WI38 (cell line): ENCODE measurements around the gene PELO.

Experiments
- H3K4me3 ChIP-seq: 2 replicates; pipeline ENCODE4 v1.5.1; 2011; ENCODE audit warnings: low read depth, mild to moderate bottlenecking, control low read depth, low read length
- CTCF ChIP-seq: IDR thresholded peaks from 2 replicates; pipeline ENCODE4 v1.5.1; 2012; ENCODE audit warnings: low read depth, mild to moderate bottlenecking, control low read depth, low read length

Gene PELO

GRCh38 chr5:52746539-52746938 is 41.2 kb upstream of the PELO start:
- H3K4me3 ChIP-seq: no peak overlapping the region
- TF ChIP-seq CTCF: no peak

GRCh38 chr5:52748590-52748989 is 39.1 kb upstream of the PELO start:
- H3K4me3 ChIP-seq: no peak overlapping the region
- TF ChIP-seq CTCF: no peak

- TF ChIP-seq CTCF: no peak
- H3K4me3 ChIP-seq: no peak overlapping the region
Observed at GRCh38 chr5:52749666-52750065, 38.0 kb upstream of the PELO start.

- no peak for TF ChIP-seq CTCF
Observed at GRCh38 chr5:52751137-52751536, 36.6 kb upstream of the PELO start.

GRCh38 chr5:52754051-52754450 is 33.7 kb upstream of the PELO start:
- H3K4me3 ChIP-seq: no peak overlapping the region
- no peak for TF ChIP-seq CTCF

More at GRCh38 chr5:52751137-52751536, 36.6 kb upstream of the PELO start:
- H3K4me3 ChIP-seq: no peak overlapping the region

- no peak overlapping the region for H3K4me3 ChIP-seq
- TF ChIP-seq CTCF: no peak
Observed at GRCh38 chr5:52757527-52757926, 30.2 kb upstream of the PELO start.

- no peak for TF ChIP-seq CTCF
- H3K4me3 ChIP-seq: no peak overlapping the region
Observed at GRCh38 chr5:52758014-52758413, 29.7 kb upstream of the PELO start.
